CD4-positive, alpha-beta T cell treated with Interleukin-10 for 1 hour (primary cell): ENCODE data around the gene PTDSS2.
A peak's percentile ranks its signal among the peaks of the same experiment; 100 is the strongest.

Source experiments
- DNase-seq: peaks from one replicate; pipeline ENCODE4 v3.0.0-alpha.2; 2020

PTDSS2 gene

GRCh38 chr11:494761-495536 is 44.9 kb downstream of the PTDSS2 start:
- DNase-seq = no peak

GRCh38 chr11:495537-495931 is 45.5 kb downstream of the PTDSS2 start:
- DNase-seq = no peak

- no peak for DNase-seq
Observed at GRCh38 chr11:496834-497564, 46.9 kb downstream of the PTDSS2 start.

DNA sequence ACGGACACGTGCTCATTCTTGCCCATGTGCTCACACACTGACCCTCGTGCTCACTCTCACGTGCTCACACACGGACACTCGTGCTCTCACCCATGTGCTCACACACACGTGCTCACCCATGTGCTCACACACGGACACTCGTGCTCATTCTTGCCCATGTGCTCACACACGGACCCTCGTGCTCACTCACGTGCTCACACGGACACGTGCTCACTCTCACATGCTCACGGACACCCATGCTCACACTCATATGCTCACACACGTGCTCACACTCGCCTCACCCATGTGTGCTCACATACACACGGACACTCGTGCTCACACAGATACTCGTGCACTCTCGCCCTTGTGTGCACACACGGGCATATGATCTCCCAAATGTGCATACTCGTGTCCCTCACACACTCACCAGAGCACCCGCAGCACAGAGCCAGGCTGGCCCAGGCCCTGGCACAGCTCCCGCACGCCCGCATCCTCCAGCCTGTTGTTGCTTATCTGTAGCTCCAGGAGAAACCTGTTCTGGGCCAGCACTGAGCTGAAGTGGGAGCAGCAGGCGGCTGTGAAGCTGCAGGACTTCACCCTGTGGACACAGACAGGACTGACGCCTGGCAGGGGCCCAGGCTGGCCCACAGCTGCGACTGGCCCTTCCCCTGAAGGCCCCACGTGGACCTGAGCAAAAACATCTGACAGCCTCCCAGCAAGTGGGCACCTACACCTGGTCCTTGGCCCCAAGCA is 47.7 kb downstream of the PTDSS2 start:
- DNase-seq = no peak

DNA sequence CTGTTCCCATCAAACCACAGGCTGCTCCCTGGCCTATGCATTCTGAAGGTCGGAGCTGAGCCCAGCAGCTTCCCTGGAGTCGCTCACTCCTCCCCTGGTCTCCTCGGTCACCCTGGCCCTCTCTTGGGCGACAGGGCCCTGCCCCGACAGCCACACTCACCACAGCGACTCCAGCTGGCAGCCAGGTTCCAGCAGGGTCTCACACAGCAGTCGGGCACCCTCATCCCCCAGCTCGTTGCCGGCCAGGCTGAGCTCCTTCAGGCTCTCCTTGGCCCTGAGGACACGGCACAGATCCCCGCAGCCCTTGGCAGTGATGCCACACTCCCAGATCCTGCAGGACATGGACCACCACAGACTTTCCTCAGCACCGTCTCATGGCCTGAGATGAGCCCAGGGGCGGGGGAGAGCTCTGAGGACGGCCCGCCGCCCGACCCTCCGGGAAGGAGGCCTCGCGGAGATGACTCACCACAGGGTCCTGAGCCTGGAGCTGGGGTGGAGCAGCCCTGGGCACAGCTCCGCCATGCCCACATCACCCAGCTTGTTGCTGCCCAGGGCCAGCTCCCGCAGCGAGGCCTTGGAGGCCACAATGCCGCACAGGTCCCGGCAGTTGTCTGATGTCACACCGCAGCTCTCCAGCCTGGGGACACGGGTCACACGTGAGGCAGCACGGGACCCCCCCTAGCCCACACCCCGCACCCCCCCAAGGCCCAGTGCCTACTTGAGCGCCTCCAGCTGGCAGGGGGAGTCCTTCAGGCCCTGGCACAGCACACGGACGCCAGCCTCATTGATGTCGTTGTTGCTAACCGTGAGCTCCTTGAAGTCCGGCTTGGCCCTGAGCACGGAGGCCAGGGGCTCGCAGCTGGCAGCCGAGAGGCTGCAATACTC is 48.5 kb downstream of the PTDSS2 start:
- DNase-seq = no peak

- no peak for DNase-seq
Observed at GRCh38 chr11:499201-500076, 49.4 kb downstream of the PTDSS2 start.

DNA sequence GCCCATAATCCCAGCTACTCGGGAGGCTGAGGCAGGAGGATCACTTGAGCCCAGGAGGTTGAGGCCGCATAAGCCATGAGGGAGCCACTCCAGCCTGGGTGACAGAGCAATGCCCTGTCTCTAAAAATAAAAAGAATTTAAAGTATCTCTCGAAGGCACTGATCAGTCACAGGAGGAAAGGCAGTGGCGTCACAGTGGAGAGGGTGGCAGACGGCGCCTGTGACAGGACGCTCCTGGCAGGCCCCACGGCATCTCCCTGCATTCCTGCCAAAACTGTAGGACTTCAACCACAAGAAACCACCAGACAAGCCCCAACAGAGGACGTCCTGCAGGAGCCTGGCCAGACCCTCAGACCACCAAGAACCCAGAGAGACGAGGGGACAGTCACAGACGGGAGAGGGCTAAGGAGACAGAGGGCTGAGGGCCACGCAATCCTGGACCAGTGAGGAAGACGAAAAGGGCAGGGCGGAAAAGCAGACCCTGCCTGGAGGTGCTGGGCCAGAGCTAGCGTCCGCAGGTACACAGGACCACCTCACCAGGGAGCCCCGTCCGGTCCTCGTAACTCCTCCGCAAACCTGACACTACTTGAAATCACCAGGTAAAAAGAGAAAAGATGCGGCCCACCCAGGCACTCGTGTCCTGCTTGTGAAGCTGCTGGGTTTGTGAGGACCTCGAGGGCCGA is 51.1 kb downstream of the PTDSS2 start:
- no peak for DNase-seq

- DNase-seq = no peak
Observed at GRCh38 chr11:501683-502287, 51.7 kb downstream of the PTDSS2 start.

GRCh38 chr11:502288-503178 is 52.5 kb downstream of the PTDSS2 start:
- no peak for DNase-seq

DNA sequence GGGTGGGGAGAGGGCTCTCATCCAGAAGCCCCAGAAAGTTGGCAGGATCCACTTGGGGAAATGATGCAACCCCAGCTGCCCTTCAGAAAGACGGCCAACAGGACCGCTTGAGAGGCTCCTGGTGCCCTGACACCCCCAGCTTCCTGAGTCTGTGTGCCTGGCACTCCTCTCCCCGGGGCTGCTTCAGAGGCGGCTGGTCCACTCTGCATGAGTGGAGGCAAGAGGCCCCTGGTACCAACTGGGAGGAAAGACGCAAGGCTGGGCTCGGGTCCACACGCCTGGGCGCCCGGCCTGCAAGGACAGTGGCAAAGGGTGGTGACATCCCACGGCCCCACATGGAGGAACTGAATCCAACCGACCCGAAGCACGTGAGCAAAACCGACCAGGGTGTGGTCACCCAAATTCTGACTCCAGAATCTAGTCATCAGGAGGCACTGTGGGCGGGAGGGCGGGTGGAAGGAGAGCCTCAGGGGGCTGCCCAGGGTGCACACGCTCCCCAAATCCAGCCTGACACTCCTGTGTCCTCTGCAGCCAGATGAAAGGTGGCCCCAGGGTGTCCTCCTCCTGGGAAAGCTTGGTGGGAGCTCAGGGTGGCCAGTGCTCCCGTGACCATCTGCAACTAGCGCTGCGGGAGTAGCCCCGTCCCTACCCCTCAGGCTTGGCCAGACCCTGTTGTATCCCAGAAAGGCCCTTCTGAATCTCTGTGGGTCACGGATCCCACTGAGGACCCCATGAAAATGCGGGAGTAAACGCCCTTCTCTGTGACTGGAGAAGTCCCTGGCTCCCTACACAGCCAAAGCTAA is 53.3 kb downstream of the PTDSS2 start:
- DNase-seq = peak; percentile 32

DNA sequence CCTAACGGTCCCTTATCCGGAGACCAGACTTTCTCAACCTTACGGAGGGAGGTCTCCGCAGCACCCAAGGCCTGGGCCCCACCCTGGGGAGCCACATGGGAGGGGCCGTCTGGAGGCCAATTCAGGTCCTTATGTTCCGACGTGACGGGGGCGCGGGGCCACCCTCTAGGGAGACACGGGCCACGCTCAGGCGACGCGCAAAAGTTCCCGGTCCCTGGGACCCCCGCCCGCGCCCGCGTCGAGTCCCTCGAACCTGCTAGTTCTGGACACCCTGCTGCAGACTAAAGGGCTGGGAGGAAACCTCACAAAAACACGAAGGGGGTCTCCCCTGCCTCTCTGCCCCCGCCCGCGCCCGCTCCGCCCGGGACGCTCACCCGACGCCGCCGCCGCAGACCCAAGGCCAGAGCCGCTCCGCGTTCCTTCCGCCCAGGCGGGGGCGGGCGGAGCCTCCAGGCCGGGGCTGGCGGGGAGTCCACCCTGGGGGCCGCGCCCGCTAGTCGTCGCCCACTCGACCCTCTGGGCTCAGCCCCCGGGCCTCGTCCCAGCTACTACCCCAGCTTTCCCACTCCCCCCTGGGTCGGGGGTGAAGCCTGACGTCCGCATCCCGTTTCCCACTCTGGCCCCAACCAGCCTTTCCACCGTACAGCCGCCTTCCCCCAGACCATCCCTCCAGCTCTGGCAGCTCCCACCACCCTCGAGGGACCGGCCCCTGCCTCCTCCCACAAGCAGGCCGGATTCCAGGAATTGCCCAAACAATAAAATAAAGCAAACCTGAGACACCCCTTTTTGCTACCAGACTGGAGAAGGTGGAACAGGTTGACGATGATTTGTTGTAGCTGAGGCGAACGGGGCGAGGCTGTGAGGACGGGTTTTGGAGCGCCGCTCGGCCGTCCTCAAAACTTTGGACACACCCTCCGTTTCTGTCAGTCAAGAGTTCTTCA is 54.2 kb downstream of the PTDSS2 start:
- no peak for DNase-seq

DNA sequence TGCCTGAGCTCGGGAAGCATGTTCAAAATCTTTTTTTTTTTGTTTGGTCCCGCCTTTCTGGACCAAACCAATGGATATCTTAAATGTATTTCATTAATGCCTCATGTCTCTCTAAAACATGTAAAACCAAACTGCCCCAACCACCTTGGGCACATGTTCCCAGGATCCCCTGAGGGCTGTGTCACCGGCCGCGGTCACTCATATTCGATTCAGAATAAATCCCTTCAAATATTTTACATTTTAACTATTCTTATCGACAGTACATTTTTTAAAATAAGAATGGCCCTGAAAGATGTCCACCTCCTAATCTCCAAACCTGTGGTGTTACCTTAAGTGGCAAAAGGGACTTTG is 54.9 kb downstream of the PTDSS2 start:
- no peak for DNase-seq

GRCh38 chr11:506238-506994 is 56.3 kb downstream of the PTDSS2 start:
- DNase-seq = peak; percentile 96

DNA sequence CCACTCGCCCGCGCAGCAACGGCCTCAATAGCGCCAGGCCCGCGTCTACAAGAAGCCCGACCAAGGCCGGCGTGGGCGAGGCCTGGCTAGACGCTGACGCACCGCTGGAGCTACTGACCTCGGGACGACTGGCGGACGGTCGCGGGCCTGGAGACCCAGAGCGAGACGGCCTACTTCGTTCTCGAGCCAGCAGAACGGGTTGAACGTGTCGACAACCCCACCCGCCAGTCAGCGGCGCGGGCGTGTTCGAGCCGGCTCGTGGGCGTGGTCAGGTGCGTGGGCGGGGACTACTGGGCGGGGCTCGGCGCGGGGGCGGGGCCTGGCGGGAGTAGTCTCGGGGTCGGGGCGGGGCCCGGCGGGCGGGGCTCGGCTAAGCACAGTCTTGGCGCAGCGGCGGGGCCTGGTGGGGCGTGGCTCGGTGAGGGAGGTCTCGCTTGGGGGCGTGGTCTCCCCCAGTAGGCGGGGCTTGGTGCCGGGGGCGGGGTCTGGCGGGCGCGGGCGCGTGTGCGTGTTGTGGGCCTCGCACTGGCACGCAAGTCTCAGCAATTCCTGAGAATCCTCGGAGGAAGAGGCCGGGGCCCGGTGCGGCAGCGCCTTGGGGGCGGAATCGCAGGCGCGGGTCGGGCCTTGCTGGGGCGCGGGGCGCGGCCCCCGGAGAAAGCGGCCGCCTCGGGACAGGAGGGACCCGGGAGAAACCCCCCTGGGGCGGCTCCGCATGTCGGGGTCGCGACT is 57.1 kb downstream of the PTDSS2 start, which contains the start of gene RNH1:
RNH1 (minus strand) TSS at position 248 of the 732 bp plus-strand sequence. CDS start 5,080 bp downstream, outside the sequence.
- DNase-seq = peak; percentile 98

GRCh38 chr11:507727-508515 is 57.8 kb downstream of the PTDSS2 start:
- no peak for DNase-seq
